IMR-90 (cell line): Measurements from ENCODE around the gene SEC16A. TPM values are rescaled to one million over a fixed set of nuclear protein-coding genes. Genes with fewer than 3 reads are reported as not detected.

ENCODE experiments used
- ATAC-seq: fragments of 200-7000 bp; cut with Tn5 transposase; 2 replicates; pipeline ENCODE4 v1.9.1; 2020; ENCODE audit warnings: low read depth, mild to moderate bottlenecking, moderate library complexity
- BruUV-seq: library from RNA; stranded (reverse); fragments of 400-500 nt; replicated peaks from 2 replicates; lab custom pipeline; 2021; lab: Mats Ljungman, UMichigan
- CTCF ChIA-PET: fragments of 300-600 bp; formaldehyde crosslinking; extraction: SDS; loops from one replicate; lab custom pipeline; 2021; ENCODE audit warnings: antibody characterized with exemption; lab: Yijun Ruan, JAX
- POLR2A ChIA-PET: fragments of 300-600 bp; sonication (Branson Sonifier 250); formaldehyde crosslinking; loops from one replicate; lab custom pipeline; 2022; ENCODE audit warnings: antibody characterized with exemption; ENCODE audit not compliant: unreplicated experiment; lab: Charles Lee
- DNase-seq: peaks from one replicate; pipeline ENCODE4 v3.0.0; 2013
- H2AFZ ChIP-seq: replicated peaks from 2 replicates; pipeline ENCODE3; 2013; ENCODE audit warnings: low read length, mild to moderate bottlenecking; ENCODE audit not compliant: poor library complexity
- H2AK5ac ChIP-seq: 2 replicates; pipeline ENCODE4 v1.6.1; 2013; ENCODE audit warnings: low read depth, low read length, inconsistent platforms
- H2AK9ac ChIP-seq: replicated peaks from 2 replicates; pipeline ENCODE3; 2013; ENCODE audit warnings: mild to moderate bottlenecking, low read depth, low read length, moderate library complexity; ENCODE audit not compliant: poor library complexity
- H2BK120ac ChIP-seq: 2 replicates; pipeline ENCODE4 v1.6.1; 2013; ENCODE audit warnings: low read depth, low read length, inconsistent platforms
- H2BK15ac ChIP-seq: 3 replicates; pipeline ENCODE4 v1.6.1; 2013; ENCODE audit warnings: low read depth, low read length, inconsistent platforms
- H2BK20ac ChIP-seq: 2 replicates; pipeline ENCODE4 v1.6.1; 2013; ENCODE audit warnings: low read depth, mild to moderate bottlenecking, inconsistent platforms, low read length, moderate library complexity
- H2BK5ac ChIP-seq: 2 replicates; pipeline ENCODE4 v1.6.1; 2013; ENCODE audit warnings: mild to moderate bottlenecking, low read depth, low read length, inconsistent platforms; ENCODE audit not compliant: poor library complexity, severe bottlenecking
- H3K14ac ChIP-seq: replicated peaks from 2 replicates; pipeline ENCODE4 v1.6.1; 2013; ENCODE audit warnings: low read depth, low read length, inconsistent platforms
- H3K18ac ChIP-seq: 2 replicates; pipeline ENCODE4 v1.6.1; 2013; ENCODE audit warnings: low read depth, low read length, control low read depth
- H3K23ac ChIP-seq: 2 replicates; pipeline ENCODE4 v1.6.1; 2013; ENCODE audit warnings: low read depth, low read length, inconsistent platforms
- H3K27ac ChIP-seq: 2 replicates; pipeline ENCODE4 v1.5.1; 2013; ENCODE audit warnings: mild to moderate bottlenecking, control low read depth, low read length; ENCODE audit not compliant: insufficient read depth
- H3K27me3 ChIP-seq: 2 replicates; pipeline ENCODE4 v1.6.1; 2013; ENCODE audit warnings: low read length; ENCODE audit not compliant: control insufficient read depth, insufficient read depth
- H3K36me3 ChIP-seq: 2 replicates; pipeline ENCODE4 v1.6.1; 2013; ENCODE audit warnings: low read length, mixed read lengths; ENCODE audit not compliant: control insufficient read depth, insufficient read depth
- H3K4ac ChIP-seq: 2 replicates; pipeline ENCODE4 v1.6.1; 2013; ENCODE audit warnings: low read depth, low read length, inconsistent platforms
- H3K4me1 ChIP-seq: 2 replicates; pipeline ENCODE4 v1.6.1; 2013; ENCODE audit warnings: low read length, mixed read lengths; ENCODE audit not compliant: control insufficient read depth, insufficient read depth
- H3K4me2 ChIP-seq: 2 replicates; pipeline ENCODE4 v1.6.1; 2013; ENCODE audit warnings: low read depth, mild to moderate bottlenecking, control low read depth, low read length, moderate library complexity
- H3K4me3 ChIP-seq: 2 replicates; pipeline ENCODE4 v1.5.1; 2013; ENCODE audit warnings: low read depth, mild to moderate bottlenecking, control low read depth, low read length, moderate library complexity; ENCODE audit not compliant: insufficient read depth
- H3K56ac ChIP-seq: 2 replicates; pipeline ENCODE4 v1.6.1; 2013; ENCODE audit warnings: low read length, inconsistent platforms; ENCODE audit not compliant: insufficient read depth; ENCODE audit errors: extremely low read depth
- H3K79me1 ChIP-seq, 2 experiments: 2 replicates each; pipeline ENCODE4 v1.6.1; 2013; ENCODE audit warnings: low read length in 2 of 2, inconsistent platforms in 1 of 2, low read depth in 1 of 2
- H3K9ac ChIP-seq: 2 replicates; pipeline ENCODE4 v1.6.1; 2013; ENCODE audit warnings: low read depth, low read length, control low read depth
- H3K9me1 ChIP-seq: 2 replicates; pipeline ENCODE4 v1.6.1; 2013; ENCODE audit warnings: low read length, inconsistent platforms; ENCODE audit not compliant: insufficient read depth
- H3K9me3 ChIP-seq: 2 replicates; pipeline ENCODE4 v1.6.1; 2013; ENCODE audit warnings: low read length; ENCODE audit not compliant: control insufficient read depth, insufficient read depth
- H4K20me1 ChIP-seq: 2 replicates; pipeline ENCODE4 v1.6.1; 2013; ENCODE audit warnings: low read length, inconsistent platforms; ENCODE audit not compliant: insufficient read depth
- H4K5ac ChIP-seq: 2 replicates; pipeline ENCODE4 v1.6.1; 2013; ENCODE audit warnings: mild to moderate bottlenecking, low read depth, low read length, control low read depth
- H4K8ac ChIP-seq, 2 experiments: 2 replicates each; pipeline ENCODE4 v1.6.1; 2013; ENCODE audit warnings: low read depth in 2 of 2, low read length in 2 of 2, control low read depth in 1 of 2, inconsistent platforms in 1 of 2
- H4K91ac ChIP-seq: 2 replicates; pipeline ENCODE4 v1.6.1; 2013; ENCODE audit warnings: low read depth, low read length, inconsistent platforms; ENCODE audit not compliant: insufficient read depth
- BHLHE40 ChIP-seq: fragments of 150-350 bp; IDR thresholded peaks from 2 replicates; pipeline ENCODE4 v1.6.1; 2016; ENCODE audit warnings: mild to moderate bottlenecking, low read depth, low read length
- CEBPB ChIP-seq: IDR thresholded peaks from 2 replicates; pipeline ENCODE4 v1.6.1; 2012; ENCODE audit warnings: low read depth, low read length, improper control_type of control experiment
- CHD1 ChIP-seq: IDR thresholded peaks from 2 replicates; pipeline ENCODE4 v1.6.1; 2012; ENCODE audit warnings: low read depth, low read length, improper control_type of control experiment
- FOS ChIP-seq: fragments of 150-350 bp; IDR thresholded peaks from 2 replicates; pipeline ENCODE4 v1.6.1; 2016; ENCODE audit warnings: low read depth, low read length
- MAFK ChIP-seq: IDR thresholded peaks from 2 replicates; pipeline ENCODE4 v1.6.1; 2012; ENCODE audit warnings: low read depth, low read length, improper control_type of control experiment
- MAZ ChIP-seq: IDR thresholded peaks from 2 replicates; pipeline ENCODE4 v1.6.1; 2012; ENCODE audit warnings: low read depth, mild to moderate bottlenecking, low read length, improper control_type of control experiment, moderate library complexity, borderline replicate concordance
- MXI1 ChIP-seq: IDR thresholded peaks from 2 replicates; pipeline ENCODE4 v1.6.1; 2012; ENCODE audit warnings: low read depth, mild to moderate bottlenecking, low read length, moderate library complexity, borderline replicate concordance
- NFE2L2 ChIP-seq: fragments of 150-350 bp; IDR thresholded peaks from 2 replicates; pipeline ENCODE4 v1.6.1; 2016; ENCODE audit warnings: low read depth, mild to moderate bottlenecking, low read length
- POLR2A ChIP-seq: IDR thresholded peaks from 2 replicates; pipeline ENCODE4 v1.6.1; 2012; ENCODE audit warnings: mild to moderate bottlenecking, low read depth, low read length
- RCOR1 ChIP-seq: IDR thresholded peaks from 2 replicates; pipeline ENCODE4 v1.6.1; 2012; ENCODE audit warnings: mild to moderate bottlenecking, low read length, improper control_type of control experiment; ENCODE audit not compliant: insufficient replicate concordance
- RFX5 ChIP-seq: IDR thresholded peaks from 2 replicates; pipeline ENCODE4 v1.8.0; 2012; ENCODE audit warnings: low read depth, mild to moderate bottlenecking, low read length, moderate library complexity
- SMC3 ChIP-seq: fragments of 150-350 bp; IDR thresholded peaks from 2 replicates; pipeline ENCODE4 v1.6.1; 2016; ENCODE audit warnings: low read depth, mild to moderate bottlenecking, antibody characterized with exemption, low read length, moderate library complexity
- WGBS, 2 experiments: methylation state at CpG; one replicate each; pipeline versions ENCODE4 v1.1.5 to v1.1.7; 2013; ENCODE audit warnings: missing lambda C conversion rate in 2 of 2; ENCODE audit not compliant: insufficient read length in 1 of 2; ENCODE audit errors: extremely low coverage in 2 of 2; 5-methylcytosine and 5-hydroxymethylcytosine counted together
- dilution Hi-C: fragments of 300-500 bp; cut with HindIII; formaldehyde crosslinking; loops from one replicate; pipeline ENCODE4 v1.14.3; 2018; ENCODE audit warnings: low sequenced_read_pairs; ENCODE audit not compliant: unreplicated experiment
- in situ Hi-C: fragments of 300-500 bp; cut with MboI; formaldehyde crosslinking; loops from 3 replicates; pipeline ENCODE4 v1.14.3; 2019; ENCODE audit warnings: low sequenced_read_pairs, inconsistent platforms, mixed read lengths
- intact Hi-C: fragments of 100-400 bp; cut with micrococcal nuclease; formaldehyde crosslinking; loops from 2 replicates; pipeline ENCODE4 v1.10.0; 2022
- polyA plus RNA-seq, 3 experiments: library from polyadenylated mRNA; depleted of rRNA; stranded (reverse); fragments of >200 nt; gene quantifications; 2 replicates each; pipeline ENCODE4 v1.2.3, GENCODE V29; 2012; ENCODE audit warnings: low replicate concordance in 1 of 3
- total RNA-seq: library from RNA; depleted of rRNA; stranded (reverse); fragments of >200 nt; gene quantifications from 2 replicates; pipeline ENCODE4 v1.2.3, GENCODE V29; 2012
- TF ChIP-seq, protein P1 (sequence below): conservative IDR thresholded peaks from 2 replicates; pipeline ENCODE4 v1.5.1; 2012; ENCODE audit warnings: mild to moderate bottlenecking, low read depth, low read length, improper control_type of control experiment
- TF ChIP-seq, protein P2 (sequence below): fragments of 150-350 bp; IDR thresholded peaks from 2 replicates; pipeline ENCODE4 v1.6.1; 2017; ENCODE audit warnings: mild to moderate bottlenecking, antibody characterized with exemption, low read length, low read depth
- TF ChIP-seq, protein P3 (sequence below): fragments of 150-350 bp; IDR thresholded peaks from 2 replicates; pipeline ENCODE4 v1.6.1; 2016; ENCODE audit warnings: low read depth, mild to moderate bottlenecking, low read length, moderate library complexity, borderline replicate concordance

Gene SEC16A
- total and polyA plus RNA-seq, 2 of the 4 experiments (the other 2 are of a cell fraction): 12.2 to 48.1 TPM

DNA sequence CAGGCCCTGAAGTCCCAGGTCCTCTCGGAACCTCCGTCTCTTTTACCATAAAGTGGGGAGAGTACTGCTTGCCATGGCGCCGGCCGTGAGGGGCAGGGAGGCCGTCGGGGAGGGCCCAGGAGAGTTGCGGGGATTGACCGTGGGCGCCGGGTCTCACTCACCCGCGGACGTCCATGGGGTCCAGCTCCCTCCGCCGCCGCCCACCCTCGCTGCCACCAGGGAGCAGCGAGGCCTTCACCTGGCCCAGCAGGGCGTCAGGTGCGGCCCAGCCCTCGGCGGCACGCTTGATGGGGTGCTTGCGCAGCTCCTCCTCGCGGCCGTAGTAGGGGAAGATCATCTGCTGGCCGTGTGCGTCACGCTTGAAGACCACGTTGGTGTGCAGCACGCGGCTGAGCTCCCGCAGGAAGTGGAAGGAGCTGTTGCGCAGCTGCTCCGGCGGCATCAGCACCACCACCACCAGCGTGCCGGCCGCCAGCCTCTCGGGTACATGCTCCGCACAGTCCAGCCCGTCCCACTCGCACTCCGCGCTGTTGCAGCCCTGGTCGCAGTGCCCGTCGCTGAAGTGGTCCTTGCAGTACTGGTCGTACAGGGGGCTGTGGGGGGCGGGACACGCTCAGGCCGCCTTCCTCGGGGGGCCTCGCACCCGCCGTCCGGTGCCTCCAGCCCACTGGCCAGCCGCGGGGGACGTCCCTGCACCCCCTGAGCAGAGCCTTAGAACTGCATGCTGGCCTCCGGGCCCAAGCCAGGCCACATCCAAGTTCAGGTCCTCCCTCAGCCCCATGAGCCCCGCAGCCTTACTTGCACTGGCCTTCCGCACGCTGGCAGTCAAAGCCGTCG, 21.9 kb upstream of the SEC16A start:
- Histone ChIP-seq H3K4me1 (no peaks in the 10 kb centered on the region), H3K9me1 (no peaks in the 10 kb centered on the region), H2AFZ (no peak overlapping the region), H3K9ac (no peak overlapping the region), H3K18ac (no peak overlapping the region), H2BK20ac (no peak overlapping the region), H2BK5ac (no peak overlapping the region), H3K36me3 (peaks cover 76% of the 10 kb centered on the region), H4K20me1 (no peaks in the 10 kb centered on the region), H2BK120ac (no peak overlapping the region), H3K4me2 (no peak overlapping the region), H2AK9ac (no peak overlapping the region), H2BK15ac (no peak overlapping the region), H2AK5ac (no peak overlapping the region), H3K56ac (no peak overlapping the region), H3K23ac (no peak overlapping the region), H3K79me1 (no peaks in the 10 kb centered on the region), H3K4ac (no peak overlapping the region), H4K5ac (no peak overlapping the region), H3K27me3 (no peaks in the 10 kb centered on the region), H3K4me3 (no peak overlapping the region), H4K8ac (no peak overlapping the region), H3K14ac (no peak overlapping the region), H3K27ac (no peak overlapping the region), H3K9me3 (no peaks in the 10 kb centered on the region), H4K91ac (no peak overlapping the region)
- no peak for DNase-seq
- intact Hi-C loops: no loop called here
- WGBS, 2 experiments: 96% methylated on average over 54 of the region's 68 CpGs; no CpG with 5 or more reads in 1 of the 2 experiments
- in situ Hi-C loops: no loop called here
- ATAC-seq: no peak
- ChIA-PET POLR2A (no interaction called here), CTCF (interaction anchor here (1.1 kb wide), 1 partner anchor 17 kb away, joined by 3 read pairs; no protein-coding TSS in a partner anchor)
- no TSS peak for BruUV-seq
- dilution Hi-C loops: no loop called here
- TF ChIP-seq POLR2A: no peak
- TF ChIP-seq RFX5: no peak
- TF ChIP-seq RCOR1: no peak
- TF ChIP-seq FOS: no peak
- TF ChIP-seq MAZ: no peak
- TF ChIP-seq, protein P1, sequence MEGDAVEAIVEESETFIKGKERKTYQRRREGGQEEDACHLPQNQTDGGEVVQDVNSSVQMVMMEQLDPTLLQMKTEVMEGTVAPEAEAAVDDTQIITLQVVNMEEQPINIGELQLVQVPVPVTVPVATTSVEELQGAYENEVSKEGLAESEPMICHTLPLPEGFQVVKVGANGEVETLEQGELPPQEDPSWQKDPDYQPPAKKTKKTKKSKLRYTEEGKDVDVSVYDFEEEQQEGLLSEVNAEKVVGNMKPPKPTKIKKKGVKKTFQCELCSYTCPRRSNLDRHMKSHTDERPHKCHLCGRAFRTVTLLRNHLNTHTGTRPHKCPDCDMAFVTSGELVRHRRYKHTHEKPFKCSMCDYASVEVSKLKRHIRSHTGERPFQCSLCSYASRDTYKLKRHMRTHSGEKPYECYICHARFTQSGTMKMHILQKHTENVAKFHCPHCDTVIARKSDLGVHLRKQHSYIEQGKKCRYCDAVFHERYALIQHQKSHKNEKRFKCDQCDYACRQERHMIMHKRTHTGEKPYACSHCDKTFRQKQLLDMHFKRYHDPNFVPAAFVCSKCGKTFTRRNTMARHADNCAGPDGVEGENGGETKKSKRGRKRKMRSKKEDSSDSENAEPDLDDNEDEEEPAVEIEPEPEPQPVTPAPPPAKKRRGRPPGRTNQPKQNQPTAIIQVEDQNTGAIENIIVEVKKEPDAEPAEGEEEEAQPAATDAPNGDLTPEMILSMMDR: no peak
- no peak for TF ChIP-seq BHLHE40
- TF ChIP-seq, protein P2, sequence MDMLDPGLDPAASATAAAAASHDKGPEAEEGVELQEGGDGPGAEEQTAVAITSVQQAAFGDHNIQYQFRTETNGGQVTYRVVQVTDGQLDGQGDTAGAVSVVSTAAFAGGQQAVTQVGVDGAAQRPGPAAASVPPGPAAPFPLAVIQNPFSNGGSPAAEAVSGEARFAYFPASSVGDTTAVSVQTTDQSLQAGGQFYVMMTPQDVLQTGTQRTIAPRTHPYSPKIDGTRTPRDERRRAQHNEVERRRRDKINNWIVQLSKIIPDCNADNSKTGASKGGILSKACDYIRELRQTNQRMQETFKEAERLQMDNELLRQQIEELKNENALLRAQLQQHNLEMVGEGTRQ: no peak
- no peak for TF ChIP-seq CEBPB
- TF ChIP-seq NFE2L2: no peak
- TF ChIP-seq, protein P3, sequence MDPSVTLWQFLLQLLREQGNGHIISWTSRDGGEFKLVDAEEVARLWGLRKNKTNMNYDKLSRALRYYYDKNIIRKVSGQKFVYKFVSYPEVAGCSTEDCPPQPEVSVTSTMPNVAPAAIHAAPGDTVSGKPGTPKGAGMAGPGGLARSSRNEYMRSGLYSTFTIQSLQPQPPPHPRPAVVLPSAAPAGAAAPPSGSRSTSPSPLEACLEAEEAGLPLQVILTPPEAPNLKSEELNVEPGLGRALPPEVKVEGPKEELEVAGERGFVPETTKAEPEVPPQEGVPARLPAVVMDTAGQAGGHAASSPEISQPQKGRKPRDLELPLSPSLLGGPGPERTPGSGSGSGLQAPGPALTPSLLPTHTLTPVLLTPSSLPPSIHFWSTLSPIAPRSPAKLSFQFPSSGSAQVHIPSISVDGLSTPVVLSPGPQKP: no peak
- TF ChIP-seq CHD1: no peak
- no peak for TF ChIP-seq SMC3
- no peak for TF ChIP-seq MXI1
- no peak for TF ChIP-seq MAFK
